CD4-positive, alpha-beta T cell (primary cell): ENCODE results near the gene RNASE13. TPM values are rescaled to one million over a fixed set of nuclear protein-coding genes. Genes with fewer than 3 reads are reported as not detected.

Experiments used
- ATAC-seq: fragments of 200-7000 bp; cut with Tn5 transposase; one replicate; pipeline ENCODE4 v1.10.0; 2022; ENCODE audit warnings: mild to moderate bottlenecking; ENCODE audit not compliant: poor library complexity
- CTCF ChIA-PET: fragments of 350-600 bp; sonication (Branson Sonifier 250); formaldehyde crosslinking; loops from one replicate; lab custom pipeline; 2021; ENCODE audit warnings: antibody characterized with exemption, inconsistent platforms; lab: Charles Lee
- POLR2A ChIA-PET: fragments of 350-600 bp; sonication (Branson Sonifier 250); formaldehyde crosslinking; loops from one replicate; lab custom pipeline; 2021; ENCODE audit warnings: antibody characterized with exemption, inconsistent platforms; lab: Charles Lee
- DNase-seq, 14 experiments: peaks; one replicate each; pipeline ENCODE4 v3.0.0-alpha.2; 2013 to 2020; ENCODE audit warnings: mixed read lengths in 2 of 14
- H3K27ac ChIP-seq, 2 donors: one replicate each; pipeline versions ENCODE4 v1.5.1 to v1.7.0; 2013; ENCODE audit warnings: low read length in 2 of 2, low read depth in 1 of 2, mild to moderate bottlenecking in 1 of 2
- H3K27me3 ChIP-seq, 2 experiments: 1 replicate in 1 of 2; 2 replicates in 1 of 2; pipeline versions ENCODE4 v1.6.1 to v1.7.0; 2013; ENCODE audit warnings: low read length in 2 of 2, control low read depth in 1 of 2, mild to moderate bottlenecking in 1 of 2, moderate library complexity in 1 of 2; ENCODE audit not compliant: insufficient read depth in 2 of 2, control insufficient read depth in 1 of 2
- H3K36me3 ChIP-seq: one replicate; pipeline ENCODE4 v1.6.1; 2013; ENCODE audit warnings: low read length, control low read depth; ENCODE audit not compliant: insufficient read depth
- H3K4me1 ChIP-seq: one replicate; pipeline ENCODE4 v1.6.1; 2013; ENCODE audit warnings: low read length, control low read depth; ENCODE audit not compliant: insufficient read depth
- H3K4me3 ChIP-seq: one replicate; pipeline ENCODE4 v1.5.1; 2013; ENCODE audit warnings: mild to moderate bottlenecking, low read length, moderate library complexity
- H3K9me3 ChIP-seq, 2 experiments: 1 replicate in 1 of 2; 2 replicates in 1 of 2; pipeline versions ENCODE4 v1.6.1 to v1.7.0; 2013; ENCODE audit warnings: low read length in 2 of 2, mild to moderate bottlenecking in 2 of 2, control low read depth in 1 of 2, moderate library complexity in 1 of 2; ENCODE audit not compliant: control insufficient read depth in 1 of 2, insufficient read depth in 1 of 2
- H3K27ac Mint-ChIP-seq: one replicate; pipeline ENCODE4 v1.8.0; 2020; ENCODE audit warnings: mixed read lengths
- H3K27me3 Mint-ChIP-seq: one replicate; pipeline ENCODE4 v1.8.0; 2021; ENCODE audit warnings: mixed read lengths
- H3K36me3 Mint-ChIP-seq: one replicate; pipeline ENCODE4 v1.8.0; 2021; ENCODE audit warnings: low read depth, mixed read lengths
- H3K4me1 Mint-ChIP-seq: one replicate; pipeline ENCODE4 v1.8.0; 2021; ENCODE audit warnings: low read depth, mixed read lengths
- H3K4me3 Mint-ChIP-seq: one replicate; pipeline ENCODE4 v1.8.0; 2020; ENCODE audit warnings: mild to moderate bottlenecking, mixed read lengths
- H3K9me3 Mint-ChIP-seq: one replicate; pipeline ENCODE4 v1.8.0; 2020; ENCODE audit warnings: mixed read lengths
- intact Hi-C, 2 experiments: fragments of 100-400 bp; cut with DNase I in 1 of 2; cut with micrococcal nuclease in 1 of 2; formaldehyde crosslinking; loops; one replicate each; pipeline versions ENCODE4 v1.15.1 to v1.9.0; 2023 to 2025; cut with DNase I, micrococcal nuclease
- total RNA-seq, 174 experiments: library from RNA in 2 of 174; stranded (reverse) in 2 of 174; gene quantifications; one replicate each; pipeline ENCODE4 v1.2.3 and lab custom pipeline; 2021 to 2026
- TF ChIP-seq, protein P1 (sequence below): fragments of 200-600 bp; IDR thresholded peaks from one replicate; pipeline ENCODE4 v1.8.0; 2022; ENCODE audit warnings: antibody characterized with exemption, mild to moderate bottlenecking

The RNASE13 gene
- total RNA-seq, 2 experiments from 2014 or later = not detected

DNA sequence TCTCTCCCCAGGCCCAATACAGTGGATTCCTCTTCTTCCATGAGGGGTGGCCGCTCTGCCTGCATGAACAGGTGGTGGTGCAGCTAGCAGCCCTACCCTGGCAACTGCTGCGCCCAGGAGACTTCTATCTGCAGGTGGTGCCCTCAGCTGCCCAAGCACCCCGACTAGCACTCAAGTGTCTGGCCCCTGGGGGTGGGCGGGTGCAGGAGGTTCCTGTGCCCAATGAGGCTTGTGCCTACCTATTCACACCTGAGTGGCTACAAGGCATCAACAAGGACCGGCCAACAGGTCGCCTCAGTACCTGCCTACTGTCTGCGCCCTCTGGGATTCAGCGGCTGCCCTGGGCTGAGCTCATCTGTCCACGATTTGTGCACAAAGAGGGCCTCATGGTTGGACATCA, 39.3 kb upstream of the RNASE13 start:
- Mint-ChIP-seq H3K27me3 (peaks cover 52% of the 10 kb centered on the region), H3K27ac (no peak overlapping the region), H3K9me3 (no peaks in the 10 kb centered on the region), H3K4me3 (no peak overlapping the region), H3K4me1 (peaks cover 29% of the 10 kb centered on the region), H3K36me3 (no peaks in the 10 kb centered on the region)
- Histone ChIP-seq H3K4me1 (peaks cover 31% of the 10 kb centered on the region), H3K9me3 (peaks cover 0 to 10% of the 10 kb centered on the region in 2 experiments), H3K27ac (no peak overlapping the region), H3K36me3 (no peaks in the 10 kb centered on the region), H3K4me3 (no peak overlapping the region), H3K27me3 (peaks cover 31 to 40% of the 10 kb centered on the region in 2 experiments)
- intact Hi-C loops = no loop called here
- TF ChIP-seq, protein P1, sequence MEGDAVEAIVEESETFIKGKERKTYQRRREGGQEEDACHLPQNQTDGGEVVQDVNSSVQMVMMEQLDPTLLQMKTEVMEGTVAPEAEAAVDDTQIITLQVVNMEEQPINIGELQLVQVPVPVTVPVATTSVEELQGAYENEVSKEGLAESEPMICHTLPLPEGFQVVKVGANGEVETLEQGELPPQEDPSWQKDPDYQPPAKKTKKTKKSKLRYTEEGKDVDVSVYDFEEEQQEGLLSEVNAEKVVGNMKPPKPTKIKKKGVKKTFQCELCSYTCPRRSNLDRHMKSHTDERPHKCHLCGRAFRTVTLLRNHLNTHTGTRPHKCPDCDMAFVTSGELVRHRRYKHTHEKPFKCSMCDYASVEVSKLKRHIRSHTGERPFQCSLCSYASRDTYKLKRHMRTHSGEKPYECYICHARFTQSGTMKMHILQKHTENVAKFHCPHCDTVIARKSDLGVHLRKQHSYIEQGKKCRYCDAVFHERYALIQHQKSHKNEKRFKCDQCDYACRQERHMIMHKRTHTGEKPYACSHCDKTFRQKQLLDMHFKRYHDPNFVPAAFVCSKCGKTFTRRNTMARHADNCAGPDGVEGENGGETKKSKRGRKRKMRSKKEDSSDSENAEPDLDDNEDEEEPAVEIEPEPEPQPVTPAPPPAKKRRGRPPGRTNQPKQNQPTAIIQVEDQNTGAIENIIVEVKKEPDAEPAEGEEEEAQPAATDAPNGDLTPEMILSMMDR = no peak
- ChIA-PET POLR2A (no interaction called here), CTCF (no interaction called here)
- DNase-seq = no peak
- ATAC-seq = no peak

DNA sequence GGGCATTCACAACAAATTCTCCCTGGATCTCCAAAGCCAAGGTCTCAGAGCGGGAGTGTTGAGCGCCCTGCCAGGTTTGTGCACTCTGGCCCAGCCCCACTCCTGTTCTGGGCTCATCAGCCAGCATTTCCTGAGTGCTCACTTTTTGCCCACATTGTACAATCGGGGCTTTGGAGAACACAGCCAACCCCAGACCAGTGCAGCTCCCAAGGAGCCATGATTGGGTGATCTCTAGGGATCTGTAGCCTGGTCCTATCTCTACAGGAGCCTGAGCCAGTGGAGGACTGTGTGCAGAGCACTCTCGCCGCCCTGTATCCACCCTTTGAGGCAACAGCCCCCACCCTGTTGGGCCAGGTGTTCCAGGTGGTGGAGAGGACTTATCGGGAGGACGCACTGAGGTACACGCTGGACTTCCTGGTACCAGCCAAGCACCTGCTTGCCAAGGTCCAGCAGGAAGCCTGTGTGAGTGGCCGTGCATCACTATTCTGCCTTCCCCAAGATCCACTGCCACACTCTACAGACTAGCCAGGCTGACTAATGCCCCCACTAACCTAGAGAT, 38.3 kb upstream of the RNASE13 start:
- no peak overlapping the region for H3K4me3 ChIP-seq
- Mint-ChIP-seq H3K36me3 (no peaks in the 10 kb centered on the region), H3K4me1 (peaks cover 37% of the 10 kb centered on the region), H3K27ac (no peak overlapping the region), H3K4me3 (peak overlapping the region; percentile 66), H3K27me3 (peaks cover 61% of the 10 kb centered on the region), H3K9me3 (no peaks in the 10 kb centered on the region)
- intact Hi-C loops = no loop called here
- peaks cover 40 to 48% of the 10 kb centered on the region in 2 experiments for H3K27me3 ChIP-seq
- TF ChIP-seq, protein P1 = no peak
- no peak overlapping the region for H3K27ac ChIP-seq
- DNase-seq = no peak
- H3K9me3 ChIP-seq = peaks cover 0 to 13% of the 10 kb centered on the region in 2 experiments
- H3K4me1 ChIP-seq = peaks cover 37% of the 10 kb centered on the region
- H3K36me3 ChIP-seq = no peaks in the 10 kb centered on the region
- ATAC-seq = no peak
- POLR2A ChIA-PET = interaction anchor here (1.3 kb wide), 1 partner anchor 14 kb away, joined by 3 read pairs; no protein-coding TSS in a partner anchor
- CTCF ChIA-PET = interaction anchor here (2.5 to 2.7 kb wide), 2 partner anchors 20 to 31 kb away, joined by 20 to 26 read pairs; no protein-coding TSS in a partner anchor

DNA sequence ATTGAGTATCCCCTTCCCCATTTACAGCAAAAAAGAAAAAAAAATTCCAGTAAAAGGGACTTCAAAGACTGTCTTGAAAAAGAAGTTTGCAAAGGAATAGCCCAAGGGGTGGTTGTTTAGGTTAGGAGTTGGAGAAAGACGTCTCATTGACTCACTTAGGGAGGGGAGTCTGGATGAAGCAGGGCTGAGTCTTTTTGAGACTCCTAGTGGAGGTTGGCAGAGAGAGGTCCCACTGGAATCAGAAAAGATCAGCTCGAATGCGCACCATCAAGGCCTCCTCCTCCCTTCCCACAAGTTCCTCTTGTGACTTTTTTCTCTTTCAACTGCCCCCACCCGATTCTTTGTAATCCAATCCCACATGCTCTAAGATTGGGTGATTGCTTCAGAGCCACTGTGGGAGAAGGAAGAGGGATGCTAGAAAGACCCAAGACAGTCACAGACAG, 37.4 kb upstream of the RNASE13 start:
- Mint-ChIP-seq H3K27ac (no peak overlapping the region), H3K36me3 (no peaks in the 10 kb centered on the region), H3K4me1 (peaks cover 37% of the 10 kb centered on the region), H3K4me3 (peak overlapping the region; percentile 66), H3K27me3 (peaks cover 65% of the 10 kb centered on the region), H3K9me3 (no peaks in the 10 kb centered on the region)
- intact Hi-C loops = no loop called here
- peaks cover 40 to 55% of the 10 kb centered on the region in 2 experiments for H3K27me3 ChIP-seq
- no peak for ATAC-seq
- TF ChIP-seq, protein P1 = no peak
- no peak overlapping the region for H3K27ac ChIP-seq
- CTCF ChIA-PET = interaction anchor here (1.5 to 2.7 kb wide), 4 partner anchors 16 to 57 kb away, joined by 8 to 26 read pairs (median 15); no protein-coding TSS in a partner anchor
- H3K36me3 ChIP-seq = no peaks in the 10 kb centered on the region
- POLR2A ChIA-PET = interaction anchor here (1.3 to 2.1 kb wide), 4 partner anchors 15 to 32 kb away, joined by 3 to 15 read pairs (median 7); partner anchors contain the start of gene ZNF219
- H3K9me3 ChIP-seq = peaks cover 0 to 13% of the 10 kb centered on the region in 2 experiments
- H3K4me3 ChIP-seq = no peak overlapping the region
- H3K4me1 ChIP-seq = peaks cover 37% of the 10 kb centered on the region
- DNase-seq = peak in 1 of 14 experiments; percentile 20
